Measurements from ENCODE around the gene LEP. TPM values are rescaled to one million over a fixed set of nuclear protein-coding genes. Genes with fewer than 3 reads are reported as not detected.

Gene LEP
- polyA plus RNA-seq, 3 donors: 0.12 to 0.13 TPM; not detected in 1

DNA sequence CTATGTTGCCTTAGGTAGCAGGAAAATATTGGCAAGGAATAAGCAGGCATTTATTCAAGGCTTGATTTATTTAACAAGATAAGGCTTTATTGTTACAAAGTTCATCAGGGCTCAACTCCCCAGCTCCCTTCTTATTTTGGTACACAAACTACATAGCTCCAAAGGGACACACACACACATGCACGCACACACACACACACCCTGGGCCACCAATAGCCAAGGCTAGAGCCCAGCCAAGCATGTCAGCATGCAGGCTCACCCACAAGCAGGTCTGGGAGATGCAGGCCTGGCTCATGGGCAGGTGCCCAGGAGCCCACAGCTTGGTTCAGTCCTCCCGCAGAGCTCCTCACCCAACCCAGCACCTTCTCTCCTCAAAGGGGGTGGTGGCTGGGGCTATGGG lies 23.4 kb downstream of the LEP start:
- Histone ChIP-seq H3K4me1 (ENCODE audit: control insufficient read depth in 1 of 2, insufficient read depth in 2 of 2, low read length in 2 of 2) (no peaks in the 10 kb centered on the region), H4K20me1 (ENCODE audit: insufficient read depth, low read length) (no peaks in the 10 kb centered on the region), H3K36me3 (replicated peaks in 1 of 2; ENCODE audit: control insufficient read depth in 1 of 2, insufficient read depth in 2 of 2, low read length in 2 of 2) (no peaks in the 10 kb centered on the region), H3K9ac (ENCODE audit: insufficient read depth, low read length, poor library complexity, severe bottlenecking) (no peak overlapping the region), H3K79me2 (ENCODE audit: insufficient read depth, low read length) (no peaks in the 10 kb centered on the region), H3K9me3 (replicated peaks in 1 of 2; ENCODE audit: control insufficient read depth in 1 of 2, insufficient read depth in 1 of 2, low read length in 2 of 2) (no peaks in the 10 kb centered on the region), H2AFZ (ENCODE audit: insufficient read depth, low read depth, low read length, poor library complexity, severe bottlenecking) (no peak overlapping the region), H3K27me3 (ENCODE audit: control insufficient read depth in 2 of 2, insufficient read depth in 2 of 2, low read length in 2 of 2) (no peaks in the 10 kb centered on the region), H3K4me3 (replicated peaks in 1 of 3; ENCODE audit: low read depth in 2 of 3, low read length in 3 of 3) (no peak overlapping the region), H3K4me2 (replicated peaks; ENCODE audit: extremely low read depth, low read length, poor library complexity, severe bottlenecking) (no peak overlapping the region), H3K27ac (ENCODE audit: low read depth in 1 of 2, low read length in 2 of 2) (no peak overlapping the region)
- Mint-ChIP-seq H3K4me1 (peaks cover 2% of the 10 kb centered on the region), H3K4me3 (no peak overlapping the region), H3K9me3 (peaks cover 0 to 5% (median 1%) of the 10 kb centered on the region in 7 donors), H3K27me3 (ENCODE audit: low read depth in 3 of 3) (peaks cover 0 to 10% (median 2%) of the 10 kb centered on the region in 3 donors), H3K36me3 (no peaks in the 10 kb centered on the region), H3K27ac (no peak overlapping the region)
- no peak for TF ChIP-seq CTCF (IDR thresholded peaks at IDR 0.05)
- 20% methylated on average over 1 of the region's 2 CpGs for WGBS (ENCODE audit: insufficient coverage)
- no peak for DNase-seq
- intact Hi-C loops (cut with micrococcal nuclease): no loop called here

GRCh38 chr7:128265156-128265905 lies 24.3 kb downstream of the LEP start:
- no CpG with 5 or more reads among the region's 6 CpGs for WGBS (ENCODE audit: insufficient coverage)
- H2AFZ ChIP-seq (ENCODE audit: insufficient read depth, low read depth, low read length, poor library complexity, severe bottlenecking): no peak overlapping the region
- H3K4me1 Mint-ChIP-seq: peaks cover 3% of the 10 kb centered on the region
- H3K27ac Mint-ChIP-seq: no peak overlapping the region
- no peak overlapping the region for H3K9ac ChIP-seq (ENCODE audit: insufficient read depth, low read length, poor library complexity, severe bottlenecking)
- intact Hi-C loops (cut with micrococcal nuclease): no loop called here
- DNase-seq: no peak
- H3K4me3 Mint-ChIP-seq: no peak overlapping the region
- no peak overlapping the region for H3K4me3 ChIP-seq (replicated peaks in 1 of 3; ENCODE audit: low read depth in 2 of 3, low read length in 3 of 3)
- no peaks in the 10 kb centered on the region for H3K79me2 ChIP-seq (ENCODE audit: insufficient read depth, low read length)
- H3K4me2 ChIP-seq (replicated peaks; ENCODE audit: extremely low read depth, low read length, poor library complexity, severe bottlenecking): no peak overlapping the region
- H3K27me3 ChIP-seq (ENCODE audit: control insufficient read depth in 2 of 2, insufficient read depth in 2 of 2, low read length in 2 of 2): no peaks in the 10 kb centered on the region
- peaks cover 3 to 11% (median 3%) of the 10 kb centered on the region in 3 donors for H3K27me3 Mint-ChIP-seq (ENCODE audit: low read depth in 3 of 3)
- no peaks in the 10 kb centered on the region for H3K36me3 ChIP-seq (replicated peaks in 1 of 2; ENCODE audit: control insufficient read depth in 1 of 2, insufficient read depth in 2 of 2, low read length in 2 of 2)
- TF ChIP-seq CTCF (IDR thresholded peaks at IDR 0.05): no peak
- no peaks in the 10 kb centered on the region for H4K20me1 ChIP-seq (ENCODE audit: insufficient read depth, low read length)
- no peaks in the 10 kb centered on the region for H3K36me3 Mint-ChIP-seq
- no peaks in the 10 kb centered on the region for H3K9me3 ChIP-seq (replicated peaks in 1 of 2; ENCODE audit: control insufficient read depth in 1 of 2, insufficient read depth in 1 of 2, low read length in 2 of 2)
- no peaks in the 10 kb centered on the region for H3K4me1 ChIP-seq (ENCODE audit: control insufficient read depth in 1 of 2, insufficient read depth in 2 of 2, low read length in 2 of 2)
- H3K27ac ChIP-seq (ENCODE audit: low read depth in 1 of 2, low read length in 2 of 2): no peak overlapping the region
- H3K9me3 Mint-ChIP-seq: peaks cover 0 to 5% (median 2%) of the 10 kb centered on the region in 7 donors
